ENCODE results near the gene UBAC2. TPM values are rescaled to one million over a fixed set of nuclear protein-coding genes. Genes with fewer than 3 reads are reported as not detected.

The UBAC2 gene
- total and polyA plus RNA-seq, 2 experiments from 2014 or later: 78.2 to 83.1 TPM

GRCh38 chr13:99205621-99206220 lies 5.1 kb downstream of the UBAC2 start:
- 85% methylated on average over 22 of the region's 22 CpGs for WGBS (ENCODE audit: low lambda C conversion rate, missing lambda C conversion rate)
- no peaks in the 10 kb centered on the region for H3K9me3 ChIP-seq (ENCODE audit: low read depth)
- peaks cover 69% of the 10 kb centered on the region for H4K20me1 ChIP-seq (ENCODE audit: insufficient read depth, poor library complexity, severe bottlenecking)
- H3K79me2 ChIP-seq: peaks cover 86% of the 10 kb centered on the region
- H2AFZ ChIP-seq: no peak overlapping the region
- H3K9me2 ChIP-seq (replicated peaks; ENCODE audit: insufficient read depth): no peaks in the 10 kb centered on the region
- TF ChIP-seq EZH2phosphoT487 (IDR thresholded peaks at IDR 0.05; ENCODE audit: low read depth, severe bottlenecking, unreplicated experiment) (no peak), EZH2 (IDR thresholded peaks at IDR 0.05; ENCODE audit: borderline replicate concordance) (no peak)
- TF ChIP-seq, protein P1, sequence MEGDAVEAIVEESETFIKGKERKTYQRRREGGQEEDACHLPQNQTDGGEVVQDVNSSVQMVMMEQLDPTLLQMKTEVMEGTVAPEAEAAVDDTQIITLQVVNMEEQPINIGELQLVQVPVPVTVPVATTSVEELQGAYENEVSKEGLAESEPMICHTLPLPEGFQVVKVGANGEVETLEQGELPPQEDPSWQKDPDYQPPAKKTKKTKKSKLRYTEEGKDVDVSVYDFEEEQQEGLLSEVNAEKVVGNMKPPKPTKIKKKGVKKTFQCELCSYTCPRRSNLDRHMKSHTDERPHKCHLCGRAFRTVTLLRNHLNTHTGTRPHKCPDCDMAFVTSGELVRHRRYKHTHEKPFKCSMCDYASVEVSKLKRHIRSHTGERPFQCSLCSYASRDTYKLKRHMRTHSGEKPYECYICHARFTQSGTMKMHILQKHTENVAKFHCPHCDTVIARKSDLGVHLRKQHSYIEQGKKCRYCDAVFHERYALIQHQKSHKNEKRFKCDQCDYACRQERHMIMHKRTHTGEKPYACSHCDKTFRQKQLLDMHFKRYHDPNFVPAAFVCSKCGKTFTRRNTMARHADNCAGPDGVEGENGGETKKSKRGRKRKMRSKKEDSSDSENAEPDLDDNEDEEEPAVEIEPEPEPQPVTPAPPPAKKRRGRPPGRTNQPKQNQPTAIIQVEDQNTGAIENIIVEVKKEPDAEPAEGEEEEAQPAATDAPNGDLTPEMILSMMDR (IDR thresholded peaks at IDR 0.05; ENCODE audit: poor library complexity): no peak
- no peaks in the 10 kb centered on the region for H3K27me3 ChIP-seq
- no peak for DNase-seq (ENCODE audit: low spot score)
- no peak overlapping the region for H3K4me2 ChIP-seq
- H3K27ac ChIP-seq: no peak overlapping the region
- no peak overlapping the region for H3K4me3 ChIP-seq
- peaks cover 10% of the 10 kb centered on the region for H3K4me1 ChIP-seq (ENCODE audit: insufficient read depth)
- H3K36me3 ChIP-seq (replicated peaks; ENCODE audit: insufficient read depth, low read depth): no peaks in the 10 kb centered on the region

- H4K20me1 ChIP-seq (ENCODE audit: insufficient read depth, poor library complexity, severe bottlenecking): peaks cover 74% of the 10 kb centered on the region
- H3K27me3 ChIP-seq: no peaks in the 10 kb centered on the region
- no peak overlapping the region for H3K4me3 ChIP-seq
Observed at GRCh38 chr13:99206226-99206625, 5.6 kb downstream of the UBAC2 start.

GRCh38 chr13:99206873-99207272 lies 6.2 kb downstream of the UBAC2 start:
- no peaks in the 10 kb centered on the region for H3K9me2 ChIP-seq (replicated peaks; ENCODE audit: insufficient read depth)
- no peak overlapping the region for H3K4me2 ChIP-seq
- TF ChIP-seq, protein P1 (IDR thresholded peaks at IDR 0.05; ENCODE audit: poor library complexity): no peak
- TF ChIP-seq EZH2phosphoT487 (IDR thresholded peaks at IDR 0.05; ENCODE audit: low read depth, severe bottlenecking, unreplicated experiment) (no peak), EZH2 (IDR thresholded peaks at IDR 0.05; ENCODE audit: borderline replicate concordance) (no peak)
- WGBS (ENCODE audit: low lambda C conversion rate, missing lambda C conversion rate): 97% methylated on average over 5 of the region's 5 CpGs
- peaks cover 97% of the 10 kb centered on the region for H3K79me2 ChIP-seq
- no peaks in the 10 kb centered on the region for H3K9me3 ChIP-seq (ENCODE audit: low read depth)
- peaks cover 10% of the 10 kb centered on the region for H3K4me1 ChIP-seq (ENCODE audit: insufficient read depth)
- no peak for DNase-seq (ENCODE audit: low spot score)
- H2AFZ ChIP-seq: no peak overlapping the region
- H3K36me3 ChIP-seq (replicated peaks; ENCODE audit: insufficient read depth, low read depth): no peaks in the 10 kb centered on the region
- no peak overlapping the region for H3K4me3 ChIP-seq
- H4K20me1 ChIP-seq (ENCODE audit: insufficient read depth, poor library complexity, severe bottlenecking): peaks cover 80% of the 10 kb centered on the region
- no peak overlapping the region for H3K27ac ChIP-seq
- no peaks in the 10 kb centered on the region for H3K27me3 ChIP-seq

More at GRCh38 chr13:99206226-99206625, 5.6 kb downstream of the UBAC2 start:
- Histone ChIP-seq H3K27ac (no peak overlapping the region), H3K4me2 (no peak overlapping the region), H2AFZ (no peak overlapping the region), H3K36me3 (replicated peaks; ENCODE audit: insufficient read depth, low read depth) (no peaks in the 10 kb centered on the region), H3K9me3 (ENCODE audit: low read depth) (no peaks in the 10 kb centered on the region), H3K4me1 (ENCODE audit: insufficient read depth) (peaks cover 10% of the 10 kb centered on the region), H3K9me2 (replicated peaks; ENCODE audit: insufficient read depth) (no peaks in the 10 kb centered on the region), H3K79me2 (peaks cover 91% of the 10 kb centered on the region)
- over 99% methylated on average over 8 of the region's 8 CpGs for WGBS (ENCODE audit: low lambda C conversion rate, missing lambda C conversion rate)
- TF ChIP-seq EZH2phosphoT487 (IDR thresholded peaks at IDR 0.05; ENCODE audit: low read depth, severe bottlenecking, unreplicated experiment) (no peak), EZH2 (IDR thresholded peaks at IDR 0.05; ENCODE audit: borderline replicate concordance) (no peak)
- TF ChIP-seq, protein P1 (IDR thresholded peaks at IDR 0.05; ENCODE audit: poor library complexity): no peak
- no peak for DNase-seq (ENCODE audit: low spot score)

All from hepatocyte (in vitro differentiated cells).